Caco-2 (cell line): ENCODE measurements around the gene LIME1. TPM values are rescaled to one million over a fixed set of nuclear protein-coding genes. Genes with fewer than 3 reads are reported as not detected.

ENCODE experiments used
- BruUV-seq: library from RNA; stranded (reverse); fragments of 400-500 nt; replicated peaks from 2 replicates; lab custom pipeline; 2021; lab: Mats Ljungman, UMichigan
- CTCF ChIA-PET: fragments of 300-600 bp; sonication (Branson Sonifier 250); formaldehyde crosslinking; loops from one replicate; lab custom pipeline; 2022; ENCODE audit warnings: antibody characterized with exemption; lab: Charles Lee
- POLR2A ChIA-PET: fragments of 300-600 bp; sonication (Branson Sonifier 250); formaldehyde crosslinking; loops from one replicate; lab custom pipeline; 2022; ENCODE audit warnings: antibody characterized with exemption; lab: Charles Lee
- DNase-seq, 2 experiments: peaks; one replicate each; pipeline versions ENCODE4 v3.0.0 to v3.0.0-alpha.2; 2020 to 2022
- H3K27me3 ChIP-seq: replicated peaks from 2 replicates; pipeline ENCODE4 v1.6.0; 2011; ENCODE audit warnings: low read length; ENCODE audit not compliant: control insufficient read depth, insufficient read depth
- H3K36me3 ChIP-seq: 2 replicates; pipeline ENCODE4 v1.5.1; 2011; ENCODE audit warnings: low read length; ENCODE audit not compliant: control insufficient read depth, insufficient read depth
- H3K4me1 ChIP-seq: fragments of 250-450 bp; sonication (Bioruptor Pico); 2 replicates; pipeline ENCODE4 v1.5.1; 2020; ENCODE audit warnings: mild to moderate bottlenecking
- H3K4me3 ChIP-seq: 2 replicates; pipeline ENCODE4 v1.5.1; 2011; ENCODE audit warnings: low read depth, mild to moderate bottlenecking, control low read depth, low read length
- H3K9me3 ChIP-seq: fragments of 250-450 bp; sonication (Bioruptor Pico); 2 replicates; pipeline ENCODE4 v1.5.1; 2020; ENCODE audit warnings: mild to moderate bottlenecking, moderate library complexity
- H3K27ac Mint-ChIP-seq: one replicate; pipeline ENCODE4 v1.8.0; 2022; ENCODE audit warnings: mixed read lengths; ENCODE audit not compliant: unreplicated experiment
- H3K27me3 Mint-ChIP-seq: one replicate; pipeline ENCODE4 v1.8.0; 2022; ENCODE audit warnings: mixed read lengths; ENCODE audit not compliant: insufficient read depth, unreplicated experiment
- H3K36me3 Mint-ChIP-seq: one replicate; pipeline ENCODE4 v1.8.0; 2022; ENCODE audit warnings: mild to moderate bottlenecking, mixed read lengths; ENCODE audit not compliant: insufficient read depth, unreplicated experiment
- H3K4me1 Mint-ChIP-seq: one replicate; pipeline ENCODE4 v1.8.0; 2022; ENCODE audit warnings: low read depth, mixed read lengths; ENCODE audit not compliant: unreplicated experiment
- H3K4me3 Mint-ChIP-seq: one replicate; pipeline ENCODE4 v1.8.0; 2022; ENCODE audit warnings: mild to moderate bottlenecking, moderate library complexity, mixed read lengths; ENCODE audit not compliant: unreplicated experiment
- H3K9me3 Mint-ChIP-seq: one replicate; pipeline ENCODE4 v1.8.0; 2022; ENCODE audit warnings: mixed read lengths; ENCODE audit not compliant: unreplicated experiment
- intact Hi-C: fragments of 100-400 bp; cut with micrococcal nuclease; formaldehyde crosslinking; loops from one replicate; pipeline ENCODE4 v1.10.0; 2022; ENCODE audit not compliant: unreplicated experiment
- total RNA-seq: library from RNA; stranded (reverse); gene quantifications from 2 replicates; pipeline ENCODE4 v1.2.3, GENCODE V29; 2022
- TF ChIP-seq, protein P1 (sequence below), 2 experiments: fragments of 200-600 bp in 1 of 2; IDR thresholded peaks; 1 replicate in 1 of 2; 2 replicates in 1 of 2; pipeline versions ENCODE4 v1.5.1 to v1.8.0; 2011 to 2022; ENCODE audit warnings: antibody characterized with exemption in 1 of 2, control low read depth in 1 of 2, inconsistent platforms in 1 of 2, low read depth in 1 of 2, low read length in 1 of 2, mild to moderate bottlenecking in 1 of 2, moderate library complexity in 1 of 2; ENCODE audit not compliant: insufficient read depth in 1 of 2, severe bottlenecking in 1 of 2, unreplicated experiment in 1 of 2

LIME1 gene
- total RNA-seq, 1 experiment from 2014 or later = 18.8 TPM

DNA sequence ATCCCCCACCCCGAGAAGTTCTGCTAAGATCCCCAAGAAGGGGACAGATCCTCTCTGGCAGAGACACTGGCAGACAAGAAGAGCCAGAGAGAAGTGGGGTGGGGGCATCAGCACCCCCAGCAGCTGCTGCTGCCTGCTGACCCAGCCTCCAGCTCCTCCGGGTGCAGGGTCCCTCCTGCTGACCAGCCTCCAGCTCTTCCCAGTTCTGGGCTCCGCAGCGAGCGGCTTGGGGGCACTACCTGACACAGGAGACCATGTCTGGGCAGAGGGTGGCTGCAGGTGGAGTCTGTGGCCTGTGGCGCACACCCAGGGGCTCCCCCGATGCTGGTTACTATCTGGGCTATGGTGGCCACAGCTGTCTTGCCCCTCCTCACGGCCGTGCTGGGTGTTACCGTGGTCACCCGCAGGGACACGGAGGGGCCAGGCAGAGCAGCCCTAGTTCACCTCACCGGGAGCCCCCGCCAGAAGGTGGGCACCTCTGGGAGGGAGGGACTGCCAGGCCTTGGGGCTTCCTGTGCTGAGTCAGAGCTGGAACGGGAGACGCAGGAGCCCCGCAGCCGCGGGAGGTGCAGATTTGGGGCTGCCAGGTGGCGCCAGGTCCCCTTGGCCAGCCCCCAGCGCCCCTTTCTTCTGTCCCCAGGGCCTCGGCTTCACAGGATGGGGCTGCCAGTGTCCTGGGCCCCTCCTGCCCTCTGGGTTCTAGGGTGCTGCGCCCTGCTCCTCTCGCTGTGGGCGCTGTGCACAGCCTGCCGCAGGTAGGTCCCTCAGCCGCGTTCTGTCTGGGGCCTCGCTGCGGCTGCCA, 630 bp downstream of the LIME1 start:
- peak overlapping the region; percentile 66 for H3K4me3 Mint-ChIP-seq
- no peaks in the 10 kb centered on the region for H3K9me3 Mint-ChIP-seq
- peaks cover 24% of the 10 kb centered on the region for H3K4me1 ChIP-seq
- POLR2A ChIA-PET = interaction anchor here (0.6 kb wide), 2 partner anchors 28 to 30 kb away, joined by 3 read pairs; partner anchors contain the start of gene ARFRP1
- DNase-seq = peak in 1 of 2 experiments; percentile 45
- CTCF ChIA-PET = interaction anchor here (0.6 to 1.3 kb wide), 4 partner anchors 26 to 199 kb away, joined by 3 to 9 read pairs (median 4); partner anchors contain the start of genes ARFRP1 and ZGPAT
- H3K36me3 ChIP-seq = peaks cover 21% of the 10 kb centered on the region
- no peaks in the 10 kb centered on the region for H3K27me3 ChIP-seq
- TF ChIP-seq, protein P1, sequence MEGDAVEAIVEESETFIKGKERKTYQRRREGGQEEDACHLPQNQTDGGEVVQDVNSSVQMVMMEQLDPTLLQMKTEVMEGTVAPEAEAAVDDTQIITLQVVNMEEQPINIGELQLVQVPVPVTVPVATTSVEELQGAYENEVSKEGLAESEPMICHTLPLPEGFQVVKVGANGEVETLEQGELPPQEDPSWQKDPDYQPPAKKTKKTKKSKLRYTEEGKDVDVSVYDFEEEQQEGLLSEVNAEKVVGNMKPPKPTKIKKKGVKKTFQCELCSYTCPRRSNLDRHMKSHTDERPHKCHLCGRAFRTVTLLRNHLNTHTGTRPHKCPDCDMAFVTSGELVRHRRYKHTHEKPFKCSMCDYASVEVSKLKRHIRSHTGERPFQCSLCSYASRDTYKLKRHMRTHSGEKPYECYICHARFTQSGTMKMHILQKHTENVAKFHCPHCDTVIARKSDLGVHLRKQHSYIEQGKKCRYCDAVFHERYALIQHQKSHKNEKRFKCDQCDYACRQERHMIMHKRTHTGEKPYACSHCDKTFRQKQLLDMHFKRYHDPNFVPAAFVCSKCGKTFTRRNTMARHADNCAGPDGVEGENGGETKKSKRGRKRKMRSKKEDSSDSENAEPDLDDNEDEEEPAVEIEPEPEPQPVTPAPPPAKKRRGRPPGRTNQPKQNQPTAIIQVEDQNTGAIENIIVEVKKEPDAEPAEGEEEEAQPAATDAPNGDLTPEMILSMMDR (IDR thresholded peaks at IDR 0.05; ENCODE audit: insufficient read depth in 1 of 2, low read depth in 1 of 2, low read length in 1 of 2, severe bottlenecking in 1 of 2, unreplicated experiment in 1 of 2) = no peak
- H3K27me3 Mint-ChIP-seq = no peaks in the 10 kb centered on the region
- no TSS peak for BruUV-seq
- peaks cover 59% of the 10 kb centered on the region for H3K36me3 Mint-ChIP-seq
- H3K4me1 Mint-ChIP-seq = peaks cover 7% of the 10 kb centered on the region
- intact Hi-C loops = no loop called here
- H3K27ac Mint-ChIP-seq = peak overlapping the region; percentile 32
- no peaks in the 10 kb centered on the region for H3K9me3 ChIP-seq
- peak overlapping the region; percentile 71 for H3K4me3 ChIP-seq

DNA sequence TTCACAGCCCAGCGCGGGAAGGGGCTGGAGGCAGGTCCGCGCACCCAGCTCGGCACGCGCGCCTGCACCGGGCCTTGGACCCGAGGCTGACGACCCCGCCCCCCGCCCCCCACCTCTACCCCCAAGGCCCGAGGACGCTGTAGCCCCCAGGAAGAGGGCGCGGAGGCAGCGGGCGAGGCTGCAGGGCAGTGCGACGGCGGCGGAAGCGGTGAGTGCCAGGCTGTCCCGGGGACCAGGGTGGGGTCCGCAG, 1.2 kb downstream of the LIME1 start:
- ChIA-PET POLR2A (no interaction called here), CTCF (interaction anchor here (1.3 kb wide), 1 partner anchor 200 kb away, joined by 9 read pairs; no protein-coding TSS in a partner anchor)
- Histone ChIP-seq H3K4me1 (peaks cover 24% of the 10 kb centered on the region), H3K4me3 (peak overlapping the region; percentile 71), H3K36me3 (peaks cover 24% of the 10 kb centered on the region), H3K9me3 (no peaks in the 10 kb centered on the region), H3K27me3 (no peaks in the 10 kb centered on the region)
- no peak for DNase-seq
- peaks cover 7% of the 10 kb centered on the region for H3K4me1 Mint-ChIP-seq
- BruUV-seq = no TSS peak
- H3K27me3 Mint-ChIP-seq = no peaks in the 10 kb centered on the region
- TF ChIP-seq, protein P1 (IDR thresholded peaks at IDR 0.05; ENCODE audit: insufficient read depth in 1 of 2, low read depth in 1 of 2, low read length in 1 of 2, severe bottlenecking in 1 of 2, unreplicated experiment in 1 of 2) = no peak
- H3K9me3 Mint-ChIP-seq = no peaks in the 10 kb centered on the region
- no peak overlapping the region for H3K27ac Mint-ChIP-seq
- peak overlapping the region; percentile 66 for H3K4me3 Mint-ChIP-seq
- intact Hi-C loops = no loop called here
- peaks cover 63% of the 10 kb centered on the region for H3K36me3 Mint-ChIP-seq

DNA sequence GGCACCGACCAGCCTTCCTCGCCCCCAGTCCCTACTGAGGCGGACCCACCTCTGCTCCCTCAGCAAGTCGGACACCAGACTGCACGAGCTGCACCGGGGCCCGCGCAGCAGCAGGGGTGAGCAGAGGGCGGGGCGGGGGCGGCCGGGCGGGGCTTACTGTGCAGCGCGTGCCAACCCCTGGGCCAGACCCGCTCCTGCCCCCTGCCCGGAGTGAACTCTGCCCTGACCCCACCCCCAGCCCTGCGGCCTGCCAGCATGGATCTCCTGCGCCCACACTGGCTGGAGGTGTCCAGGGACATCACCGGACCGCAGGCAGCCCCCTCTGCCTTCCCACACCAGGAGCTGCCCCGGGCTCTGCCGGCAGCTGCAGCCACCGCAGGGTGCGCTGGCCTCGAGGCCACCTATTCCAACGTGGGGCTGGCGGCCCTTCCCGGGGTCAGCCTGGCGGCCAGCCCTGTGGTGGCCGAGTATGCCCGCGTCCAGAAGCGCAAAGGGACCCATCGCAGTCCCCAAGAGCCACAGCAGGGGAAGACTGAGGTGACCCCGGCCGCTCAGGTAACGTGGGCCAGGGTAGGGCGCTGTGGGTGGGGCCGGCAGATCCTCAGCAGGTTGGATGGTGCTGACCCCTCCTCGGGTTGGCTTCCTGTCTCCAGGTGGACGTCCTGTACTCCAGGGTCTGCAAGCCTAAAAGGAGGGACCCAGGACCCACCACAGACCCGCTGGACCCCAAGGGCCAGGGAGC, 1.7 kb downstream of the LIME1 start:
- peaks cover 24% of the 10 kb centered on the region for H3K4me1 ChIP-seq
- peak overlapping the region; percentile 66 for H3K4me3 Mint-ChIP-seq
- H3K27me3 Mint-ChIP-seq = no peaks in the 10 kb centered on the region
- H3K4me1 Mint-ChIP-seq = peaks cover 7% of the 10 kb centered on the region
- BruUV-seq = no TSS peak
- H3K4me3 ChIP-seq = peak overlapping the region; percentile 71
- H3K36me3 Mint-ChIP-seq = peaks cover 68% of the 10 kb centered on the region
- H3K9me3 ChIP-seq = no peaks in the 10 kb centered on the region
- H3K36me3 ChIP-seq = peaks cover 22% of the 10 kb centered on the region
- ChIA-PET POLR2A (interaction anchor here (1.6 kb wide), 1 partner anchor 127 kb away, joined by 12 read pairs; the partner anchor contains the start of gene TPD52L2), CTCF (interaction anchor here (0.6 to 1.3 kb wide), 4 partner anchors 30 to 200 kb away, joined by 3 to 9 read pairs (median 4); partner anchors contain the start of genes ARFRP1, TPD52L2 and ZGPAT)
- no peaks in the 10 kb centered on the region for H3K9me3 Mint-ChIP-seq
- H3K27ac Mint-ChIP-seq = no peak overlapping the region
- TF ChIP-seq, protein P1 (IDR thresholded peaks at IDR 0.05; ENCODE audit: insufficient read depth in 1 of 2, low read depth in 1 of 2, low read length in 1 of 2, severe bottlenecking in 1 of 2, unreplicated experiment in 1 of 2) = peak in 1 of 2 experiments; percentile 8
- intact Hi-C loops = no loop called here
- DNase-seq = peak; percentile 62 to 72
- H3K27me3 ChIP-seq = no peaks in the 10 kb centered on the region
